HG03039 (cell line): ENCODE measurements around the gene TSTD2.
"Not testable (repeated sequence)": the region's sequence is repeated elsewhere in the genome, so short reads cannot be mapped to it uniquely, and the experiment has no call there.

Experiments
- ATAC-seq: cut with Tn5 transposase; IDR thresholded peaks from one replicate; pipeline ENCODE4 v1.9.1; 2021; ENCODE audit warnings: mild to moderate bottlenecking, moderate library complexity; ENCODE audit not compliant: unreplicated experiment

The TSTD2 gene

DNA sequence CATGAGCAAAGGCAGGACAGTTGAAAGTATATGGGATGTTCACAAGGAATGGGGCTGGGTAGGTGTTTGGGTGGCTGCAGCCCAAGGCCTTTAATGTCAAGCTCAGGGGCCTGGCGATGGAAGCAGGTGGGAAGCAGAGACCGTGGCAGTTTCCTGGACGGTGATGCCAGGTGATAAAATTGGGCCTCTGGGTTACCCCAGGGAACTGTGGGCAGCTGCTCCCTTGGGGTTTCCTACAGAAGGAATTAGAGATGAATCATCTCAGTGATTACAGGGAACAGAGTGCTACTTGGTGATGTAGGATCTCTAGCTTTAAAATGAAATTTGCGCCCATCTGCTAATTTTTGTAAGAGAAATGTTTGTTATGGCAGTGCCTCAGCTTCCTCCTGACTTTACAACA lies 39.2 kb downstream of the TSTD2 start:
- ATAC-seq, result no peak

- ATAC-seq, result no peak
These were observed 41.0 kb downstream of the TSTD2 start for GRCh38 chr9:97592126-97592525.

DNA sequence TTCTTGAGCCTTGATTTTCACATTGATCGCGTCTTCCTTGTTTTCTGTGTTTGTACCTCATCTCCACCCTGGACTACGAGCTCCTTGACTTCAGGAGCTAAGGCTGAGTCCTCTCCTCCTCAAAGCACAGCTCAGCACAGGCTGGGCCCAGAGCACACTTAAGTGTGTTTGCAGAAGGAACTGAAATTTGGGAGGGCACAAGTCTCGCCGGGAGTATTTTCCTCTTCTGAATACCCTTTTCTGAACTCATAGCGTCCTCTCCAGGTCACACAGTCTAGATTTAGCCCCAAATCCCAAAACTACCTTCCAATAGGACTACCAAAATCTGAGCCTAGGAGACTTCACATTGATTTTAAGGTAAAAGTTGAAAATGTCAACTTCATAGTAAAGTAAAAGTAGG lies 41.6 kb downstream of the TSTD2 start:
- ATAC-seq, result no peak

DNA sequence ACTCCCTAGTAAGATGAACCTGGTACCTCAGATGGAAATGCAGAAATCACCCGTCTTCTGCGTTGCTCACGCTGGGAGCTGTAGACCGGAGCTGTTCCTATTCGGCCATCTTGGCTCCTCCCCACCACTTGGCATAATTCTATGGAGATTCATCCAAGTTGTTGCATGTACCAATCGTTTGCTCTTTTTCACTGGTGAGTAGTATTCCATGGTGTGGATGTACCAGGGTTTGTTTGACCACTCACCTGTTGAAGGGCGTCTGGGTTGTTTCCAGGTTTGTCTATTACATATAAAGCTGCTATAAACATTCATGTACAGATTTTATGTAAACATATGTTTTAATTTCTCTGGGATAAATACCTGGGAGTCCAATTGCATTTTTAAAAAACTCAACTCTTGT lies 46.3 kb downstream of the TSTD2 start:
- ATAC-seq, result not testable (repeated sequence)

DNA sequence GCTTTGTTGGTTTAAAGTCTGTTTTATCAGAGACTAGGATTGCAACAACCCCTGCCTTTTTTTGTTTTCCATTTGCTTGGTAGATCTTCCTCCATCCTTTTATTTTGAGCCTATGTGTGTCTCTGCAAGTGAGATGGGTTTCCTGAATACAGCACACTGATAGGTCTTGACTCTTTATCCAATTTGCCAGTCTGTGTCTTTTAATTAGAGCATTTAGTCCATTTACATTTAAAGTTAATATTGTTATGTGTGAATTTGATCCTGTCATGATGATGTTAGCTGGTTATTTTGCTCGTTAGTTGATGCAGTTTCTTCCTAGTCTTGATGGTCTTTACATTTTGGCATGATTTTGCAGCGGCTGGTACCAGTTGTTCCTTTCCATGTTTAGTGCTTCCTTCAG lies 48.4 kb downstream of the TSTD2 start:
- not testable (repeated sequence) for ATAC-seq

DNA sequence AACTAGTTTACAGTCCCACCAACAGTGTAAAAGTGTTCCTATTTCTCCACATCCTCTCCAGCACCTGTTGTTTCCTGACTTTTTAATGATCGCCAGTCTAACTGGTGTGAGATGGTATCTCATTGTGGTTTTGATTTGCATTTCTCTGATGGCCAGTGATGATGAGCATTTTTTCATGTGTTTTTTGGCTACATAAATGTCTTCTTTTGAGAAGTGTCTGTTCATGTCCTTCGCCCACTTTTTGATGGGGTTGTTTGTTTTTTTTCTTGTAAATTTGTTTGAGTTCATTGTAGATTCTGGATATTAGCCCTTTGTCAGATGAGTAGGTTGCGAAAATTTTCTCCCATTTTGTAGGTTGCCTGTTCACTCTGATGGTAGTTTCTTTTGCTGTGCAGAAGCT lies 51.6 kb downstream of the TSTD2 start:
- ATAC-seq, result not testable (repeated sequence)

- no peak for ATAC-seq
These were observed 53.3 kb downstream of the TSTD2 start for GRCh38 chr9:97579914-97580313.

DNA sequence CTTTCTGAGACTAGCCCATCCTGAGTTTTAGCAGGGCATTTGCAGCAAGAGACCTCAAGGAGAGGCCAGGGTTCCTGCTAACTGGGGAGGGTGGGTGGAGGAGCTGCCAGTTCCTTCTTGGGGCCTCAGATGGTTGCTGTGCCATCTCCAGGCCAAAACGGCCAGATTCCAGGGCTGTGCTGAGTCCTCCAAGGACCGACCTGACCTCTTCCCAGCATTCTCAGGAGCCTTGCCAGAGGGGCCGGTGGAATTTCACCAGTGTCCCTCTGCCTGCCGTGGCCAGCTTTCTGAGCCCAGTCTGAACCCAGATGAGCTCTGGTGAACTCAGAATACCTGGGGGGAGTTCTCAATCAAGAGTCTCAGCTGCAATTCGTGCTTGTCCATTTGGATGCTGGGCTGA lies 54.3 kb downstream of the TSTD2 start:
- no peak for ATAC-seq

DNA sequence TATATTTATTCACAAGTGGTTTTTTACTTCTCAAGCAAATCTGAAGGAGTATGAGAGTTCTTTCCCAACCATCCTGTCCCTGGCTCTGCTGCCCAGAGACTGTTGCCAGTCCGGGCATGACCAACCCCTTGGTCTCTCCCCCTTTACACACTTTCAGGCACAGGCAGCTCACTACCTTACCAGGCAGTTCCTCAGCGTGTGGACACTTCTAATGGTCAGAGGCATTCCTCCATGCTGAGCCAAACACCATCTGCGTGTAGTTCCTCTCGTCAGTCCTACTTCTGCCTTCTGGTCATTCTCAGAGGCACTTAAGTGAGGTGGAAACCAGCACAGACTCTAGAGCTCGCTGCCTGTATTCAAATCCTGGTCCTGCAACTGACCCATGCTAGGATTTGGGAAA lies 56.1 kb downstream of the TSTD2 start:
- ATAC-seq, result no peak

GRCh38 chr9:97575673-97576200 lies 57.4 kb downstream of the TSTD2 start:
- ATAC-seq, result no peak

DNA sequence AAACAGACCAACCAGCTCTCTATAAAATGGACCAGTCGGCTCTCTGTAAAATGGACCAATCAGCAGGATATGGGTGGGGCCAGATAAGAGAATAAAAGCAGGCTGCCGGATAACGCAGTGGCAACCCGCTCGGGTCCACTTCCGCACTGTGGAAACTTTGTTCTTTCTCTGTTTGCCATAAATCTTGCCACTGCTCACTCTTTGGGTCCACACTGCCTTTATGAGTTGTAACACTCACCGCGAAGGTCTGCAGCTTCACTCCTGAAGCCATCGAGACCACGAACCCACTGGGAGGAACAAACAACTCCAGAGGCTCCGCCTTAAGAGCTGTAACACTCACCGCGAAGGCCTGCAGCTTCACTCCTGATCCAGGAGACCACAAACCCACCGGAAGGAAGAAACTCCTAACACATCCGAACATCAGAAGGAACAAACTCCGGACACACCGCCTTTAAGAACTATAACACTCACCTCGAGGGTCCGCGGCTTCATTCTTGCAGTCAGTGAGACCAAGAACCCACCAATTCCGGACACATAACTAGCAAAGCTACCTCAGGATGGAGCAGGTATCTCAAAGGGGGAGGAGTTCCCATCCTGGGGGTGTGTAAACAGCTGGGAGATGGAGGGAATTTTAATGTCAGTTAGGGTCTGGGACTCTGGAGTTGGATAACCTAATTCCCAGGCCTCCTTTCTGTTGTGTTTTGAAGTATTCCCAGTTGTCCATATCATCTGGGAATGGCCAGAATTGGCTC lies 58.1 kb downstream of the TSTD2 start:
- ATAC-seq, result not testable (repeated sequence)

DNA sequence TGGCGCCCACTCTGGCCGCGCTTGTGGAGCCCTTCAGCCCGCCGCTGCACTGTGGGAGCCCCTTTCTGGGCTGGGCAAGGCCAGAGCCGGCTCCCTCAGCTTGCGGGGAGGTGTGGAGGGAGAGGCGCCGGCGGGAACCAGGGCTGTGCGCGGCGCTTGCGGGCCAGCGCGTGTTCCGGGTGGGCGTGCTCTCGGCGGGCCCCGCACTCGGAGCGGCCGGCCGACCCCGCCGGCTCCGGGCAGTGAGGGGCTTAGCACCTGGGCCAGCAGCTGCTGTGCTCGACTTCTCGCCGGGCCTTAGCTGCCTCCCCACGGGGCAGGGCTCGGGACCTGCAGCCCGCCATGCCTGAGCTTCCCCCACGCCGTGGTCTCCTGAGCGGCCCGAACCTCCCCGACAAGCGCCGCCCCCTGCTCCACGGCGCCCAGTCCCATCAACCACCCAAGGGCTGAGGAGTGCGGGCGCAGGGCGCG lies 59.0 kb downstream of the TSTD2 start:
- not testable (repeated sequence) for ATAC-seq

GRCh38 chr9:97573482-97574073 lies 59.6 kb downstream of the TSTD2 start:
- no peak for ATAC-seq

GRCh38 chr9:97572892-97573365 lies 60.2 kb downstream of the TSTD2 start:
- ATAC-seq, result no peak

GRCh38 chr9:97572196-97572891 lies 60.8 kb downstream of the TSTD2 start:
- ATAC-seq, result no peak

- no peak for ATAC-seq
These were observed 61.5 kb downstream of the TSTD2 start for GRCh38 chr9:97571664-97572063.

- no peak for ATAC-seq
These were observed 62.3 kb downstream of the TSTD2 start for GRCh38 chr9:97570899-97571298.

GRCh38 chr9:97568461-97569275 lies 64.5 kb downstream of the TSTD2 start:
- ATAC-seq, result no peak

DNA sequence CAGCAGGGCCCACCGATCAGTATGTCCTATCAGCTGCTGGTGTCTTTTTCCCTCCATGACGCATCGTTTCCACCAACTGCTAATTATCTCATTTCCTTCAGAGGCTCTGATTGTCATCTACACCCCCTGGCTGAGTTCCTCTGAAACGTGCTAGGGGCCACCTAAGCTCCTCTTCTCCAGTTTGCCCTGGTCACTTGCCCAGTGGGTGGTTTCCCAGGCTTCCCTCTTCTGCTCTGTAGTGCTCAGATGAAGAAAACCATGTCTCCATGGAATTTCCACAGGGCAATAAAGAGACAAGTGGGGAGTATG lies 65.3 kb downstream of the TSTD2 start:
- no peak for ATAC-seq

DNA sequence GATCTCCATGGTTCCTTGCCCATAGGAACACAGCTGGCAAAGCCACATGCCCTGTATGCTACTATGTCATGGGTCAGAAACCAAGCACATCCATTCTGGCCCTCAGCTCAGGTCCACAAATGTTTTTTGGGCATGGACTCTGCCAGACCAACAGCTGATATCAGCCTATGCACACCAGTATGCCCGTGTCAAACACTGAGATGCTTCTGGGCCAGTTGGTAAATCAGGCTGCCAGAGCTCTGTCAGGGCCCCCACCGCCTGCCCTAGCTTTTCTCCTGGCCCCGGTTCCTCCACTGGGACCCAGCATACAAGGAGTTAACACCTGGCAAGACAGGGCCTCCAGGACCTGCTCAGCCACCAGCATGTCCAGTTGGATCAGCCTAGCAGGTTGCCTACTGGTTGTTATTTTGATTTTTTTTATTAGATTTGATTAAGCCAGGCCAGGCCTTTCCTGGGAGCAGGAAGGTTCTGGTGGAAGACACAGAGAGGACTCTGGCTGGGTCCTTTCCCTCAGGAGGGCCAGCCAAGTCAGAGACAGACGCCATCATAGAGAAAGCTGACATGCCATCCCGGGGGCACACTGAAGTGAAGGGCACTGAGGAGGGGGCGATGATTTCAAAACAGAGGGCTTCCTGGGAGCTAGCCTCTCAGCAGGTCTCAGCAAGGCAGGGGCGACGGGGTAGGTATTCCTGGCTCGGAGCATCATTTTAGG lies 65.8 kb downstream of the TSTD2 start:
- ATAC-seq, result no peak
